Neutrophil (primary cell): ENCODE results near the gene GCN1.
"Not testable (repeated sequence)": the region's sequence is repeated elsewhere in the genome, so short reads cannot be mapped to it uniquely, and the experiment has no call there.

Experiments
- H3K27ac ChIP-seq: fragments of 200-600 bp; sonication (generic); 2 replicates; pipeline ENCODE4 v1.5.1; 2016; ENCODE audit warnings: mild to moderate bottlenecking, moderate library complexity
- H3K27me3 ChIP-seq: fragments of 200-600 bp; sonication (generic); 2 replicates; pipeline ENCODE4 v1.6.0; 2016; ENCODE audit warnings: mild to moderate bottlenecking
- H3K36me3 ChIP-seq: fragments of 200-600 bp; sonication (generic); 2 replicates; pipeline ENCODE4 v1.5.1; 2017
- H3K4me1 ChIP-seq, 2 experiments: fragments of 200-600 bp in 1 of 2; sonication (generic) in 1 of 2; 1 replicate in 1 of 2; 2 replicates in 1 of 2; pipeline versions ENCODE4 v1.5.1 to v1.6.1; 2013 to 2016; ENCODE audit warnings: low read depth in 1 of 2, low read length in 1 of 2, mild to moderate bottlenecking in 1 of 2, moderate library complexity in 1 of 2; ENCODE audit not compliant: control insufficient read depth in 1 of 2, insufficient read depth in 1 of 2
- H3K4me3 ChIP-seq, 2 experiments: fragments of 200-600 bp in 1 of 2; sonication (generic) in 1 of 2; 1 replicate in 1 of 2; 2 replicates in 1 of 2; pipeline ENCODE4 v1.5.1; 2013 to 2016; ENCODE audit warnings: low read depth in 1 of 2, low read length in 1 of 2, mild to moderate bottlenecking in 1 of 2, moderate library complexity in 1 of 2
- H3K9me3 ChIP-seq: fragments of 200-600 bp; sonication (generic); 2 replicates; pipeline ENCODE4 v1.5.1; 2016
- CTCF ChIP-seq: fragments of 200-600 bp; sonication (generic); IDR thresholded peaks from 2 replicates; pipeline ENCODE4 v1.5.1; 2016; ENCODE audit warnings: antibody characterized with exemption

The GCN1 gene

GRCh38 chr12:120196363-120196762 is 1.8 kb upstream of the GCN1 start:
- Histone ChIP-seq H3K4me3 (no peak overlapping the region), H3K27ac (no peak overlapping the region), H3K4me1 (peaks cover 29 to 34% of the 10 kb centered on the region in 2 experiments), H3K36me3 (peaks cover 5% of the 10 kb centered on the region), H3K27me3 (no peaks in the 10 kb centered on the region), H3K9me3 (no peaks in the 10 kb centered on the region)
- TF ChIP-seq CTCF: no peak

DNA sequence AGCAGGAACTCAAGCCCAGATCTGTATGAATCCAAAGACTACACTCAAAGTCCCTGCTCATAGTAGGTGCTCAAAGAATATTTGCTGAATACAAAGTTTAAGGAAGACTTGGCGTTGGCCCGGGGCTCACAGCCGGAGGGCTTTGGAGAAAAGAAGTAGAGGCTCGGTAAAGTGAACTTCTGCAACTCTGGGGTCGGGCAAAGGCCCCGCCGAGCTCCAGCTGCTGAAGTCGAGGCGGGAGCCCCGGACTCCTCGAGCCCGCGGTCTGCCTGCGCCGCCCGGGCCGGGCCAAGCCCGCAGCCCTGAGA is 335 bp downstream of the GCN1 start:
- Histone ChIP-seq H3K4me1 (peaks cover 18 to 20% of the 10 kb centered on the region in 2 experiments), H3K27ac (peak overlapping the region; percentile 52), H3K4me3 (peak overlapping the region; percentile 81 to 94), H3K27me3 (no peaks in the 10 kb centered on the region), H3K36me3 (peaks cover 10% of the 10 kb centered on the region), H3K9me3 (no peaks in the 10 kb centered on the region)
- no peak for TF ChIP-seq CTCF

- H3K9me3 ChIP-seq, H3K4me3 ChIP-seq, H3K27ac ChIP-seq, H3K27me3 ChIP-seq: not testable (repeated sequence)
- H3K4me1 ChIP-seq: peaks cover 18 to 20% of the 10 kb centered on the region in 2 experiments
- peaks cover 11% of the 10 kb centered on the region for H3K36me3 ChIP-seq
These were observed 1.2 kb downstream of the GCN1 start for GRCh38 chr12:120193286-120193685.

DNA sequence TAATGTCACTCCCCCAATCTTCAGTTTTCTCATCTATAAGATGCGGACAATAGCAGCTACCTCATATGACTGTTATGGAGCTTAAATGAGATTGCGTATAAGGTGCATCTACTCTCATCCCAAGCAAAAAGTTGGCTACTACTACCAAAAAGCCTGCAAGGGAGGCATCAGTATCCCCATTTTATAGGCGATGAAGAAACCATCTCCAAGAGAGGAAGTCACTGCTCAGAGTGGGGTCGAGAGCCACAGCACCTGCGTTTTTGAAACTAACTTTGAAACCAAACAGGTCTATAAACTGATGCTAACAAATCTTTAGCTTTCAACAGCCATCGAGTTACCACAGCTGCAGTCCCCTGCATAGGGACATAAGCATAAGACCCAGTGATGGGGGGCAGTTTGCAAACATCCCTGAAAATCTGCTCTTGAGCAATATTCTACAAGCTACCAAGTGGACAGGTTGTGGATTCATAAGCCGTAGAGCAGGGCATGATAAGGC is 3.5 kb downstream of the GCN1 start:
- Histone ChIP-seq H3K27ac (no peak overlapping the region), H3K4me1 (peaks cover 18 to 20% of the 10 kb centered on the region in 2 experiments), H3K9me3 (no peaks in the 10 kb centered on the region), H3K36me3 (peaks cover 14% of the 10 kb centered on the region), H3K4me3 (no peak overlapping the region), H3K27me3 (no peaks in the 10 kb centered on the region)
- TF ChIP-seq CTCF: no peak

- peaks cover 18 to 20% of the 10 kb centered on the region in 2 experiments for H3K4me1 ChIP-seq
- no peaks in the 10 kb centered on the region for H3K27me3 ChIP-seq
- H3K36me3 ChIP-seq: peaks cover 21% of the 10 kb centered on the region
- no peaks in the 10 kb centered on the region for H3K9me3 ChIP-seq
- TF ChIP-seq CTCF: no peak
- no peak overlapping the region for H3K27ac ChIP-seq
- H3K4me3 ChIP-seq: no peak overlapping the region
These were observed 4.1 kb downstream of the GCN1 start for GRCh38 chr12:120190386-120190785.

GRCh38 chr12:120186654-120187053 is 7.9 kb downstream of the GCN1 start:
- Histone ChIP-seq H3K4me3 (no peak overlapping the region), H3K27me3 (no peaks in the 10 kb centered on the region), H3K27ac (no peak overlapping the region), H3K36me3 (peaks cover 50% of the 10 kb centered on the region), H3K4me1 (no peaks in the 10 kb centered on the region), H3K9me3 (no peaks in the 10 kb centered on the region)
- no peak for TF ChIP-seq CTCF
